A549 (cell line): ENCODE measurements around the gene CYP26B1.

Source experiments
- CEBPB ChIP-seq, 2 experiments: fragments of >200 bp in 1 of 2; sonication (Bioruptor Twin) in 1 of 2; formaldehyde crosslinking in 1 of 2; IDR thresholded peaks; 2 replicates each; pipeline ENCODE4 v1.6.1; 2012 to 2016
- CTCF ChIP-seq: fragments of >200 bp; sonication (Bioruptor Twin); formaldehyde crosslinking; IDR thresholded peaks from 3 replicates; pipeline ENCODE4 v1.5.1; 2016
- EP300 ChIP-seq, 2 experiments: fragments of >200 bp; sonication (Bioruptor Twin); formaldehyde crosslinking; IDR thresholded peaks; 2 replicates in 1 of 2; 3 replicates in 1 of 2; pipeline ENCODE4 v1.6.1; 2016 to 2017
- FOSL2 ChIP-seq, 2 experiments: fragments of 450-650 bp in 1 of 2; fragments of >200 bp in 1 of 2; sonication (Bioruptor Twin) in 1 of 2; formaldehyde crosslinking; IDR thresholded peaks; 2 replicates each; pipeline versions ENCODE4 v1.5.0 to v1.6.1; 2016 to 2020; ENCODE audit warnings: mild to moderate bottlenecking in 1 of 2, moderate library complexity in 1 of 2
- MAX ChIP-seq: IDR thresholded peaks from 2 replicates; pipeline ENCODE4 v1.6.1; 2012
- MYC ChIP-seq: IDR thresholded peaks from 2 replicates; pipeline ENCODE4 v1.6.1; 2012; ENCODE audit warnings: mild to moderate bottlenecking, inconsistent platforms, low read length, improper control_type of control experiment, borderline replicate concordance
- PHF8 ChIP-seq: fragments of 200-600 bp; sonication (generic); IDR thresholded peaks from 2 replicates; pipeline ENCODE4 v1.6.1; 2016; ENCODE audit warnings: low read depth, mild to moderate bottlenecking, antibody characterized with exemption, moderate library complexity, borderline replicate concordance
- POLR2A ChIP-seq: IDR thresholded peaks from 2 replicates; pipeline ENCODE4 v1.6.1; 2012; ENCODE audit warnings: mild to moderate bottlenecking, low read length
- RAD21 ChIP-seq, 2 experiments: fragments of >200 bp in 1 of 2; sonication (Bioruptor Twin) in 1 of 2; formaldehyde crosslinking in 1 of 2; IDR thresholded peaks in 1 of 2; conservative IDR thresholded peaks in 1 of 2; 2 replicates in 1 of 2; 3 replicates in 1 of 2; pipeline ENCODE4 v1.6.1; 2012 to 2018; ENCODE audit warnings: inconsistent platforms in 1 of 2
- RCOR1 ChIP-seq: fragments of 150-350 bp; IDR thresholded peaks from 2 replicates; pipeline ENCODE4 v1.6.1; 2014; ENCODE audit warnings: antibody characterized with exemption, low read length, low read depth
- RFX5 ChIP-seq: fragments of 450-650 bp; IDR thresholded peaks from 2 replicates; pipeline ENCODE4 v1.7.1; 2014; ENCODE audit warnings: antibody characterized with exemption, mild to moderate bottlenecking, moderate library complexity

GRCh38 chr2:72144632-72145288 lies 2.9 kb downstream of the CYP26B1 start:
- TF ChIP-seq POLR2A (peak; percentile 23; the same call in 1 of the 2 replicates), RFX5 (no peak), RAD21 (conservative IDR thresholded peaks at IDR 0.05 in 1 of 2, IDR thresholded peaks at IDR 0.05 in 1 of 2) (peak; percentile 13 to 19; a peak in 3 of 5 replicates), CTCF (no peak), FOSL2 (IDR thresholded peaks at IDR 0.05) (no peak), FOSL2 (CRISPR knock-in tag; IDR thresholded peaks at IDR 0.05) (no peak), EP300 (IDR thresholded peaks at IDR 0.05) (no peak), RCOR1 (no peak), PHF8 (no peak), MYC (no peak), CEBPB (IDR thresholded peaks at IDR 0.05) (no peak; a peak in 1 of 4 replicates), MAX (0 out of 2 replicates have a peak, but pooled peaks have one; percentile 62)
